Stimulated activated CD4-positive, alpha-beta T cell treated with anti-CD3 and anti-CD28 coated beads, Interleukin-2, amount 100 ng/mL, for 24 hours (primary cell): ENCODE data around the gene CD70.
"Not testable (repeated sequence)": the region's sequence is repeated elsewhere in the genome, so short reads cannot be mapped to it uniquely, and the experiment has no call there.

ENCODE experiments used
- DNase-seq, 2 donors: peaks; one replicate each; pipeline ENCODE4 v3.0.0-alpha.2; 2020

The CD70 gene

DNA sequence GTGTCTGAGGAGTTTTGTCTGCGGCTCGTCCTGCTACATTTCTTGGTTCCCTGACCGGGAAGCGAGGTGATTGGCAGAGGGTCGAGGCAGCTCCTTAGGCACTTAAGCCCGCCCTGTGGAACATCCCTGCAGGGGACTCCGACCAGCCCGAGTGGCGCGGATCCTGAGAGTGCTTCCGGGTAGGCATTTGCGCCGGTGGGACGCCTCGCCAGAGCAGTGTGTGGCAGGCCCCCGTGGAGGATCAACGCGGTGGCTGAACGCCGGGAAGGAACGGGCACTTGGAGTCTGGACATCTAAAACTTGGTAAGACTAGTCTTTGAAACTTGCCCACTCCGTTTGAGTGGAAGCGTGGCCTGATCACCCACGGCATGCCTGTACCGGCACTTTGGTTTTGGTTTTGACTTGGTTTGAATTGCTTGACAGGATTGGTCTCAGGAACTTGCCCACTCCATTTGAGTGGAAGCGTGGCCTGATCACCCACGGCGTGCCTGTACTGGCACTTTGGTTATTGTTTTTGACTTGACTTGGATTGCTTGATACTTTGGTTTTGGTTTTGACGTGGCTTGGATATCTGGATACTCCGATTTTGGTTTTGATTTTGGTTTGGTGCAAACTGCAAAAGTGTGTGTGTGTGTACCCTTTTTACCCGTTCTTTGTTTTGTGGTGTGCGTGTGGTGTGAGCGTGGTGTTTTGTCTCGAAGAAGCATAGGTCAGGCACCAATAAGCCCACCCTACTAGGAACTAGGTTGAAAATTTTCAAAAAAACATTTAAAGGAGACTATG is 6.7 kb upstream of the CD70 start:
- not testable (repeated sequence) for DNase-seq

DNA sequence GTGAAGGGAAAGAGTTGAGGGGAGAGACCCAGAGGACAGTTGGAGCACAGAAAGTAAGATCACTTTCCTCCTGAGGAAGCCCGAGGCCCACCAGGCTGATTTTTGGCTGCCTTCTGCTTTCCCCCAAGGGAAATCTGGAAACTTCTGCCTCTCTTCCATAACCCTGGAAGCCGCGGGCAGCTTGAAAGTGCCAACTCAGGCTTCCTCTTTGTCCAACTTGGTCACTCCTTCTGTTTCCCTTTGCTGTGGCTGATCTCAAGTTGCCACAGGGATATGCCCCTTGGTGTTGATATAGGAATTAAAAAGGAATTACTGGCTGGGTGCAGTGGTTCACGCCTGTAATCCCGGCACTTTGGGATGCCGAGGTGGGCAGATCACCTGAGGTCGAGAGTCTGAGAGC is 5.7 kb upstream of the CD70 start:
- DNase-seq = no peak

DNA sequence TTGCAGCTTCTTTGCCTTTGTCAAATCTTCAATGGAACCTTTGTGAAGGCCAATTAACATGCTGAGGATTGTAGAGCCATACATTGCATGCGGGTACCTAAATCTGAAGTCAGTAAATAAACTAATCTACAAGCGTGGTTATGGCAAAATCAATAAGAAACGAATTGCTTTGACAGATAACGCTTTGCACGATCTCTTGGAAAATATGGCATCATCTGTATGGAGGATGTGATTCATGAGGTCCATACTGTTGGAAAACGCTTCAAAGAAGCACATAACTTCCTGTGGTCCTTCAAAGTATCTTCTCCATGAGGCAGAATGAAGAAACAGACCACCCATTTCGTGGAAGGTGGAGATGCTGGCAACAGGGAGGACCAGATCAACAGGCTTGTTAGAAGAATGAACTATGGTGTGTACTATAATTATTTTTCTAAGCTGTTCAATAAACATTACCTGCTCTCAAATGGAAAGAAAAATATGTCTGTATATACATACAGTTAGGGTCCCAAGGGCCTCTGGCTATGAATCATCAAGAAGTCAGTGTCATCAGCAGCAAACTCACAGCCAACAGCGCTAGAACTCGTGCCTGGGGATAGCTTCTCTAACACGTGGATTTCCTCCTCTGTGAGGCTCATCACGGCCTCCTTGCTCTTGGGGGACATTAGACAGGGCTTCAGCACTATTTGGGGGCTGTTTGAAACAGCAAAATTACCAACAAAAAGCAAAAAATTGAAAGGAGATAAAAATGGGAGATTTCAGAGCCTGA is 2.9 kb upstream of the CD70 start:
- no peak for DNase-seq

DNA sequence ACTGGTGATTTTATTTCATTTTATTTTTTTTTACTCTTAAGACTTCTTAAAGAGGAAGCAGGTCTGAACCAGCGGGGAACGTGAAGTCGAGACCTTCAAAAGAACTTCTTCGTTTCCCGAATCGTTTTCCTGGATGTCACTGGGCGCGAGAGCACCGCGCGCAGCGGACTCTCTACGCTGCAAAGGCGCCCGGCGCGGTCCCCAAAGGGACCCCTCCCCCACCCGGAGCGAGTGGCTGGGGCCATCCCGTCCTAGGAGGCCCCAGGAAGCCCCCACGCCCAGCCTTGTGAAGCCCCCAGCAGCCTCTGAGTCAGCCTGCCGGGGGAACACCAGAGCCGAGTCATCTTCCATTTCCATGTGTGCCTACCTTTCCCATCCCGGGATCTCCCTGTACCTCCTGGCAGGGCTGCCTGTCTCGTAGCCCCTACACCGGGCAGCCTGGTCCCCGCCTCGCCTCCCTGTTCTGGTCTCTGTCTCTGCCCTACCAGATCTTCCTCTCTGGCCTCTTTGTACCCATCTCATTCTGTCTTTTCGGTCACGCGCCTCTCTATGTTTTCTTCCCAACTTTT is 608 bp downstream of the CD70 start:
- peak in 1 of 2 donors; percentile 28 for DNase-seq

DNA sequence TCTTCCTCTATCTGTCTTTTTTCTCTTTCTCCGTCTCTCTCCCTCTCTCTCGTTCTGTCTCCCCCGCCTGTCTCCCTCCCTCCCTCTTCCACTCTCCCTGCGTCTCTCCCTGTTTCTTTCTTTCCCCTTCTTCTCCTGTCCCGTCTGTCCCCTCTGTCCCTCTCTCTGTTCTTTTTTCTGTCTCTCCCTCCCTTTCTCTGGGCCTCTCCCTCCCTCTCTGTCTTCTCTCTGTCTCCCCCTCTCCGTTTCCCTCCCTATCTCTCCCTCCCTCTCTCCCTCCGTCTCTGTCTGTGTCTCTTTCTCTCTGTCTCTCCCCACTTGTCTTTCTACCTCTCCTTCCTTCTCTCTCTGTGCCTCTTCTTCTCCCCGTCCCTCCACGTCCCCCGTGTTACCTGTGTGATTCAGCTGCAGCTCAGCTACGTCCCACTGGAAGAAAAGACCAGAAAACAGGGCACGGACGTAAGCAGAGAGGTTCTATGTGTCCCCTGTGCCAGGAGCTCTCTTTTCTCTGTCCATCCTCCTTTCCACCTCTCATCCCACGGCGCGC is 1.2 kb downstream of the CD70 start:
- DNase-seq = no peak

DNA sequence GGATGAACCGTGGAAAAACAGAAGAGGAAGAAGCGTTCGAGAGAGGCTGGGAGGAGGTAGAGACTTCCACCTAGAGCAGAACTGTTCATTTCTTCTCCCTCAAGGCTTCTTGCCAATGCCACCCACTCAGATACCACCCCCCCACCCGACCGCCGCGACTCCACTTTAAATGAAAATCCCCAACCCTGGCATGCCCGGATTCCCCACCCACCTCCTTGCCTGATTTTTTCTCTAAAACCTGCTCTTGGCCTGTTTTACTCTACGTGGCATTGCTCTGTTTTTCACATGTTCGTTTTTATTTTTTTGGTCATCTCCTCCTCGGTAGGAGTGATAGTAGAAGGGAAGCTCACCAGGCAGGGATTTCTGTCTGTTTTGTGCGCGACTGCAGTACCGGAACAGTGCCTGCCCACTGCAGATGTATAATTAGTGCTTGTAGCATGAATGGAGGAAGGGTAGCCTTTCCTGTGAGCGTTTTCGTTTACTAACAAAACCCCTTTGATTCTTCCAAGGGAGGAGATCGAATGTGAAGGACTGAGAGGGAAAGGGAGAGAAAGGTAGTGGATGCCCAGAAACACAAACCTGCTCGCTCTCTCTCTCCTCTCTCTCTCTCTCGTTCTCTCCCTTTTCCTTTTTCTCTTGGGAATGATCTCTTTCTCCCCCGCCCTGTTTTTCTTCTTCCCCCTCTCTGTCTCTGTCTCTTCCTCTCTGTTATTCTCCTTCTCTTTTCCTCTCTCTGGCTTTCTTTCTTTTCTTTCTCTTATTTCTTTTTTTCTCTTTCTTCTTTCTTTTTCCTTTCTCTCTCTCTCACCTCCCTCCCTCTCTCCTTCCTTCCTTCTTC is 2.2 kb downstream of the CD70 start:
- no peak for DNase-seq

DNA sequence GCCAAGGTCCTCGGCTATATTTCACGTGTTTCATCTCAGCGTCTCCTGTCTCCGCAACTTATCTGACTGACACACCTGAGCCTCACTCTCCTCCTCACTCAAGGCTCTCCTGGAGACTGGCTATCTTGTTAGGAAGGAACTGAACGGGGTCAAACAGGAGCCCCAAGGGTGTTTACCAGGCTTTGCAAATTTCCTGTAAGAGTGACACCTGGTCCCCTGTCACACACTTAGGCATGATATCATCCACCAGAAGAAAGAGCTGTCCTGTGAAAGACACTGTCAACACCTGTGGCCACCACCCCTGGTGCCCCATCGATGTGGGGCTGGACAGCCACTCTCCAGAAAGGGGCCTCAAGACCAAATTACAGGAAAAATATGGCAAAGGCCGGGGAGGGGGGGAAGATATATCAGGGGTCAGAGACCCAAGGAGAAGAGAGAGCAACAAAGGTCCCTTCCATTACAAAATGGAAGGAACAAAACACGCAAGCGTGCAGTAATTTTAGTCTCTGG is 2.9 kb downstream of the CD70 start:
- no peak for DNase-seq

DNA sequence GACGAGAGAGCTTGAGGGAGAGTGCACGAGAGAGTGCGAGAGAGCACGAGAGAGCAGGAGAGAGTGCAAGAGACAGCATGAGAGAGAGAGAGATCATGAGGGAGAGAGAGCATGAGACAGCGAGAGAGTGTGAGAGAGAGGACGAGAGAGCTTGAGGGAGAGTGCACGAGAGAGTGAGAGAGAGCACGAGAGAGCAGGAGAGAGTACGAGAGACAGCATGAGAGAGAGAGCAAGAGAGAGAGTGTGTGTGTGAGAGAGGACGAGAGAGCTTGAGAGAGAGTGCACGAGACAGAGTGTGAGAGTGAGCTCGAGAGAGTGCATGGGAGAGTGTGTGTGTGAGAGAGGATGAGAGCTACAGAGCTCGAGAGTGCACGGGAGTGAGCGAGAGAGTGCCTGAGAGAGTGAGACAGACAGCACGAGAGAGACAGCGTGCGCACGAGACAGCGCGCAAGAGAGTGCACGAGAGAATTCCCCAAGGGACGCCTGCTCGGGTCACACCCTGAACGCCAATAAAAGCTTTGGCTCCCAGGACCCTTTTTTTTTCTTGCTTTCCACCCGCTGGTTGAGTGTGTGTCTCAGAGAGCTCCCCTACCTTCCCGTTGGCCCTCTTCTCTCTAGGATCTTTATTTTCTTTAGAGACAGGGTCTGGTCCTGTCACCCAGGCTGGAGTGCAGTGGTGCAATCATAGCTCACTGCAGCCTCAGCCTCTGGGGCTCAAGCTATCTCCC is 3.7 kb downstream of the CD70 start:
- no peak for DNase-seq

DNA sequence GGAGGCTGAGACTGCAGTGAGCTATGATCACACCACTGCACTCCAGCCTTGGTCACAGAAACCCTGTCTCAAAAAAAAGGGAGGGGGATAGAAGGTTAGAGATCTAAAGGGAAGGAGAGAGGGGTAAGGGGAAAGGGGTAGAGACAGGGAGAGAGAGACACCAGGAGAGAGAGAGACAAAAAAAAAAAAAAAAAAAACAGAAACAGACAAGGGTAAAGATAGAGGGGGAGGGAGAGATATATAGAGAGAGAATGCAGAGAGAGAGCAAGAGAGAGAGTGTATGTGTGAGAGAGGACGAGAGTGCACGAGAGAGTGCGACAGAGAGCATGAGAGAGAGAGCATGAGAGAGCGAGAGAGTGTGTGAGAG is 4.2 kb downstream of the CD70 start:
- no peak for DNase-seq

DNA sequence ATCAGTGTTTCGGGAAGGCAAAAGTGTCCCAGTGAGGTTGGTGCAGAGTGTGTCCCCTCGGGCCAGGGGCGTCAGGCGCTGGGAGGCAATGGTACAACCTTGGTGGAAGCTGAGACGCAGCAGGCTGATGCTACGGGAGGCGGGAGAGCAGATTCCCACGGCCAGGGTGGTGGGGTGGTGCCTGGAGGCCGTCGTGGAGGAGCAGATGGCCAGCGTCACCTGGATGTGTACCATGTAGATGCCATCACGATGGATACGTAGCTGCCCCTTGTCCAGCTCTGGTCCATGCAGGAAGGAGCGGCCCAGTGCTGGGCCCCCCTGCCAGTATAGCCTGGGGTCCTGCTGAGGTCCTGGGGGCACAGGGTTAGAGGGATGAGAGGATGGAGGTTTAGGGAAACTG is 4.9 kb downstream of the CD70 start:
- DNase-seq = no peak

DNA sequence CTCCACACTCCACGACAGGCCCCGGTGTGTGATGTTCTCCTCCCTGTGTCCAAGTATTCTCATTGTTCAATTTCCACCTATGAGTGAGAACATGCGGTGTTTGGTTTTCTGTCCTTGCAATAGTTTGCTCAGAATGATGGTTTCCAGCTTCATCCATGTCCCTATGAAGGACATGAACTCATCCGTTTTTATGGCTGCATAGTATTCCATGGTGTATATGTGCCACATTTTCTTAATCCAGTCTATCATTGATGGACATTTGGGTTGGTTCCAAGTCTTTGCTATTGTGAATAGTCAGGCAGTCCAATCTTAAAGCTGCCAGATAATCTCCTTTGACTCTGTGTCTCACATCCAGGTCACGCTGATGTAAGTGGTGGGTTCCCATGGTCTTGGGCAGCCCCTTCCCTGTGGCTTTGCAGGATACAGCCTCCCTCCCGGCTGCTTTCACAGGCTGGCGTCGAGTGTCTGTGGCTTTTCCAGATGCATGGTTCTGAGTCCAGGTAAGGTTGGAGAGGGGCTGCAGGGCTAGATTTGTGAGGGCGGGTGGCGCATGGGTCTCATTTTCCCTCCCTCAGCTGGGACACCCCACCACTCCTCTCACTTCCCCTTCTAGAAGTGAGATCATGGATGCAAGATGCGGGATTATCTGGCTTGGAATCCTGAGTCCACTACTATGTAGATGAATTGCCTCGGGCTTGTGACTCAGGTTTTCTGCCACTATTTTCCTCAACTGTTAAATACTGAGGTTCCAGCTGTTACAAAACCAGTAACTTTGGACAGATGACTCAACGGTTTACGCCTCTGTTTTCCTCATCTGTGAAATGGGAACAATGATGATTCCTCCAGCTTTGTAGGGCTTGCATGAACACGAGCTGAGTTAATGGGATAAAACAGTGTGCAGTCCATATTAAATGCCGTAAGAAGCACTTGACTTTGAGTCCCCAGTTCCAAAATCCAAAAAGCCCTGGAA is 8.2 kb downstream of the CD70 start:
- DNase-seq = not testable (repeated sequence)

DNA sequence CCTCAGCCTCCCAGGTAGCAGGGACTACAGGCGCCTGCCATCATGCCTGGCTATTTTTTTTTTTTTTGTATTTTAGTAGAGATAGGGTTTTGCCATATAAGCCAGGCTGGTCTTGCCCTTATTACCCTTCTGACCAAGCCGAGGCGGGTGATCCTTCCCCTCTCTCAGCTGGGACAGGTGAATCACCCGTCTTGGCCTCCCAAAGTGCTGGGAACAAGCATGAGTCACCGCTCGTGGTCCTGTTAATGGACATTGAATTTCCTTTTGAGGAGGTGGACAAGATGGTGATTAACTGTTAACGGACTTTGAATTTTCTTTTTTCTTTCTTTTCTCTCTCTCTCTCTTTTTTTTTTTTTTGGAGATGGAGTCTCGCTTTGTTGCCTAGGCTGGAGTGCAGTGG is 10.6 kb downstream of the CD70 start:
- DNase-seq = no peak

DNA sequence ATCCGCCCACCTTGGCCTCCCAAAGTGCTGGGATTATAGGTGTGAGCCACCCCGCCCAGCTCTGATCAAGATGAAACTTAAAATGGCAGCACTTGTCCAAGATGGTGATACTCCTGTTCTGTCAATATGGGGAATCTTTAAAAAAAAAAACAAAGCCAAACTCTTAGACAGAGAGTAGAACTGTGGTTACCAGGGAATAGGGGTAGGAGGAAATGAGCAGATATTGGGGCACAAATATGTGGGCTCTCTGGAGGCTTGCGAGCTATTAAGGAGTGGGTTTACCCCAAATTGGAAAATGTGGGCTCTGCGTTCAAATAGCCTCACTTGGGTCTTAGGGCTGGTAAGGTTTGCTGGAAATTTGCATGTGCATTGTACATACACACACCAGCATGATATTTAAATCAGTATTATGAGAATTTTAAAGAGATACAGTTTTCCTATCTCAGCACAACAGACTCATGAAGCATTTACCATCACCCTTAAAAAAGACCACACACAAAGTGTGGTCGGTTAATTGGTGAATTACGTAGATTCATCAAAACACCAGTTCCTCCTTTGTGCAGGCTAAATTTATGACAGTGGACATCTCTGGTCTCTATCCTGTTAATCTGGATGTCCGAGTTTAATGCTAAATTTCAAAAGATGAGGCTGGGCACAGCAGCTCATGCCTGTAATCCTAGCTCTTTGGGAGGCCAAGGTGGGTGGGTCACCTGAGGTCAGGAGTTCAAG is 11.3 kb downstream of the CD70 start:
- DNase-seq = no peak

DNA sequence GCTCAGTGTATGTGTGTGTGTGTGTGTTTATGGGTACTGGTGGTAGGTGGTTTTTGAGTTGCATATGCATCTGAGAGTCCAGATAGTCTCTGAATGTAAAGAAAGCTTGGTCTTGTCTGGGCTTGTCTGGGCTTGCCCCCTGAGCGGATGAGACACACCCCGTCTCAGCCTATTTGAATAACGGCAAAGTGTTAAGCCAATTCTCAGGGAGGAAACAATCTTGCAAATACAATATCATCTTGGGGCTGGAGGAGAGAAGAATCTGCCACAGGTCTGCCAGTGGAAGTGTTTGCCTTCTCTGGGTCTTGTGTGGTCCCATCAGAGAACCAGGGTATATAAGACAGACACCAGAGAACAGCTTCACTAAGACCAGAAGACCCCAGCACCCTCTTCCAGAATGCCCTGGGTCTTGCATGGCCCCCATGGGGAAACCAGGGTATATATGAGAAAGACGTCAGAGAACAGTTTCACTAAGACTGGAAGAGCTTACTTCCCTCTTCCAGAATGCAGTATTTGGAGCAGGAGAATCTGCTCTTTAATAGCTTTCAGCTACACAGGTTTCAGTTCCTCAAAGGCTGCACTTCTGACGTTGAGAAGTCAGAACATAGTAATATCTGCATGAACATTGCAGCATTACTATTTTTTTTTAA is 13.3 kb downstream of the CD70 start:
- DNase-seq = no peak

DNA sequence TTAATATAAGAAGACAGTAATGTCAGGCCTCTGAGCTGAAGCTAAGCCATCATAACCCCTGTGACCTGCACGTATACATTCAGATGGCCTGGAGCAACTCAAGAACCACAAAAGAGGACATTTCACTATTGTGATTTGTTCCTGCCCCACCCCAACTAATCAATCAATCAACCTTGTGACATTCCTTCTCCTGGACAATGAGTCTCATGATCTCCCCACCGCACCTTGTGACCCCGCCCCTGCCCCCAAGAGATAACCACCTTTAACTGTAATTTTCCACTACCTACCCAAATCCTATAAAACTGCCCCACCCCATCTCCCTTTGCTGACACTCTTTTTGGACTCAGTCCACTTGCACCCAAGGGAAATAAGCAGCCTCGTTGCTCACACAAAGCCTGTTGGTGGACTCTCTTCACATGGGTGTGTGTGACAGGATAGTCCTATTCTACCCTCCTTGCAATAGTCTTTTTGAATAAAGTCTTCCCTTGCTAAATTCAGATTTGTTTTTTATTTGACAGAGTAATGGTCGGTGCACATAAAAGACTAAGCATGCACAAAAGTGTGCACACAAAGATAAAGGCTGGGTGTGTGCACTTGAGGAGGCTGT is 14.0 kb downstream of the CD70 start:
- no peak for DNase-seq

DNA sequence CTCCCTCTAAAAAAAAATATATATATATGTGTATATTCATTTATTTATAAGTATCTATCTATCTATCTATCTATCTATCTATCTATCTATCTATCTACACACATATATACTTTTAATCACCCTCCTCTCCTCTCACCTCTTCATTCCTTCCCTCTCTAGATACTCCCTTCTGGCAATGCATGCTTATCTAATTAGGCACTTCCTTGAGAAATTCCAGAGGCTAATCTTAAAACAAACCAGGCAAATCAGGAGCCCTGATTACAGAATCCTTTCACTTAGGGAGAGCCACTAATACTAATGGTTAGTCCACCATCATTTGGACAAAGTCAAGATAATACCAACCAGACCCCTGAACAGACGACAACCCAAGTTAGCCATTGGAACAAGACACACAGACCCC is 17.6 kb downstream of the CD70 start:
- no peak for DNase-seq

DNA sequence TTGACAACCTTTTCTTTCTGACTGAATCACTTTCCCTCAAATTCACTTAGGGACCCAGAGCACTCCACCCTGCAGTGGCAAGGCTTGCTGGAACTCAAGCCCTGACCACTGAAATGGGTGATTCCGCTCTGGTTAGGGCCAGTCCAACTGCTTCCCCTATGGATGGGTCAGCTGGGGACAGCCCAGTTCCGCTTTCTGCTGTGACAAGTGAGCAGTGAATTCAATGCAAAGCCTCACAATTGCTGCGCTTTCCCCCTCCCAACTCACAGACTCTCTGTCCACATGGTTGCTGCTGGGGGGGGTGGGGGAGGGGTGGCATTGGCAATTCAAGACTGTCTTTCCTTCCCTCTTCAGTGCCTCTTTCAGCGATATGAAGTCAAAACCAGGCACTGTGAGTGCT is 18.7 kb downstream of the CD70 start:
- no peak for DNase-seq

DNA sequence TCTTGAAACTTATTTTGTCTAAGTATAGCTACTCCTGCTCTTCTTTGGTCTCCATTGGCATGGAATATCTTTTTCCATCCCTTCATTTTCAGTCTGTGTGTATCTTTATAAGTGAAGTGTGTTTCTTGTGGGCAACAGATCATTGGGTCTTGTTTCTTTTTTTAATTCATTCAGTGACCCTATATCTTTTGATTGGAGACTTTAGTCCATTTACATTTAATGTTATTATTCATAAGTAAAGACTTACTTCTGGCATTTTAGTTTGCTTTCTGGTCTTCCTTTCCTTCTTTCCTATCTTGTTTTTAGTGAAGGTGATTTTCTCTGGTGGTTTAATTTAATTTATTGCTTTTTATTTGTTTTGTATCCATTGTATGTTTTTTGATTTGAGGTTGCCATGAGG is 19.8 kb downstream of the CD70 start:
- no peak for DNase-seq

DNA sequence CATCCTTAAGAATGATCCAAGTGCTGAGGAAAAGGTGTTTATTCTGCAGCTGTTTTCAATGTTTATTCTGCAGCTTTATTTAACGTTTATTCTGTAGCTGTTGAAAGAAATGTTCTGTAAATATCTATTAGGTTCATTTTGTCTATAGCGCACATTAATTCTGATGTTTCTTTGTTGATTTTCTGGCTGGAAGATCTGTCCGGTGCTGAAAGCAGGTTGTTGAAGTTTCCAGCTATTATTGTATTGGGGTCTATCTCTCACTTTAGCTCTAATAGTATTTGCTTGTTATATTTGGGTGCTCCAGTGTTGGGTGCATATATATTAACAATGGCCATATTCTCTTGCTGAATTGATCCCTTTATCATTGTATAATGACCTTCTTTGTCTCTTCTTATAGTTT is 20.2 kb downstream of the CD70 start:
- DNase-seq = no peak
